ENCODE measurements around the gene SORCS3. TPM values are rescaled to one million over a fixed set of nuclear protein-coding genes. Genes with fewer than 3 reads are reported as not detected.

SORCS3 gene
- total RNA-seq, 2 donors from 2014 or later: not detected

DNA sequence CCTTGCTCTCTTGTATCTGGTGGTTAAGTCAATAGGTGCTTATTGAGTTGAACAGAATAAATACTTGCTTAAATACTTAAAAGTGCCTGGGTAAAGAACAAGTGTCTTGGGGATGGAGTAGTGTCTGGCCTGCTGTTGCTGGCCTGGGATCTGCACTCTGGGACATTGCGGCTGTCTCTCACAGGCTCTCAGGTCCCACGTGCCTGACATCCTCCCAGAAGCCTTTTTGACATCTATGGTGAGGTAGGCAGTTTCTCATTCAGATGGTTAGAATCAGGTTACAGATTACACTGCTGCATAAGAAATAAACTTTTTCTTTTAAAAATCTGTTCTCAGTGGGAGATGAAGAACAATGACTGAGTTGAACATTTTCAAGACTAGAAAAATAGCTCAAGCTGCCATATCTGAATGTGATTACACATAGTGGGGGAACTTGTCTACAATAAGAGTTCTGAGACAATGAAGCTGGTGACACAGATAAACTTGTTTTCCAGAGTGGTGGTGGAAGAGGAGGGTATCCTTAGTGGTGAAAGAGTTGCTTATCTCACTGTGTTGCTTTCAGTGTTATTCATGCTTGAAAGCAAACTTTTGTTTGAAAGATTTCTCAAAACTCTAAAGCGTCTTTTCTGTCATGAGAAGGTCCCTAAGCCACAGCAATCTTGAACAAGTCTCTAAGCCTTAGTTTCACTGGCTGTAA lies 9.7 kb downstream of the SORCS3 start:
- Histone ChIP-seq H3K9me3 (no peaks in the 10 kb centered on the region), H3K36me3 (replicated peaks in 1 of 2; ENCODE audit: insufficient read depth in 1 of 2, low read depth in 2 of 2) (no peaks in the 10 kb centered on the region), H3K4me3 (no peak overlapping the region), H3K4me1 (no peaks in the 10 kb centered on the region), H3K27ac (no peak overlapping the region), H3K27me3 (no peaks in the 10 kb centered on the region)
- intact Hi-C loops (cut with DNase I): no loop called here
- DNase-seq (no peak), ATAC-seq (no peak)
- WGBS, 2 donors: 41% methylated on average over 3 of the region's 3 CpGs
- TF ChIP-seq, protein P1, sequence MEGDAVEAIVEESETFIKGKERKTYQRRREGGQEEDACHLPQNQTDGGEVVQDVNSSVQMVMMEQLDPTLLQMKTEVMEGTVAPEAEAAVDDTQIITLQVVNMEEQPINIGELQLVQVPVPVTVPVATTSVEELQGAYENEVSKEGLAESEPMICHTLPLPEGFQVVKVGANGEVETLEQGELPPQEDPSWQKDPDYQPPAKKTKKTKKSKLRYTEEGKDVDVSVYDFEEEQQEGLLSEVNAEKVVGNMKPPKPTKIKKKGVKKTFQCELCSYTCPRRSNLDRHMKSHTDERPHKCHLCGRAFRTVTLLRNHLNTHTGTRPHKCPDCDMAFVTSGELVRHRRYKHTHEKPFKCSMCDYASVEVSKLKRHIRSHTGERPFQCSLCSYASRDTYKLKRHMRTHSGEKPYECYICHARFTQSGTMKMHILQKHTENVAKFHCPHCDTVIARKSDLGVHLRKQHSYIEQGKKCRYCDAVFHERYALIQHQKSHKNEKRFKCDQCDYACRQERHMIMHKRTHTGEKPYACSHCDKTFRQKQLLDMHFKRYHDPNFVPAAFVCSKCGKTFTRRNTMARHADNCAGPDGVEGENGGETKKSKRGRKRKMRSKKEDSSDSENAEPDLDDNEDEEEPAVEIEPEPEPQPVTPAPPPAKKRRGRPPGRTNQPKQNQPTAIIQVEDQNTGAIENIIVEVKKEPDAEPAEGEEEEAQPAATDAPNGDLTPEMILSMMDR (IDR thresholded peaks at IDR 0.05): no peak
- no peak for TF ChIP-seq POLR2A (IDR thresholded peaks at IDR 0.05)

DNA sequence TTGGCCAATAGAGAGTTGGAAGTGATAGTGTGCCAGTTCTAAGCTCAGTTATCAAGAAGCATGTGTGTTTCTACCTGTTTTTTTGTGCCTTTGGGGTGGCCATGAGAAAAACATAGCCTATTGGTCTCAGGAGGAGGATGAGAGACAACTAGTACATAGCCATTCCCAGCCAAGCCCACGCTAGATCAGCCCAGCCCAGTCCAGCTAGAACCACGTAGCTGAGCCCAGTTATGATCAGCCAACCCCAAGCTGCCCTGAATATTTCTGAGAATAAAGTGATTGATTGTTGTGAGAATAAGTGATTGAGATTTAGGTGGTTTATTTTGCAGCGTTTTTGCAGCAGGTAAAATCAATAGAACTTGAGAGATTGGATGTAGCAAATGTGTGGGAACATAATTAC lies 15.9 kb downstream of the SORCS3 start:
- Histone ChIP-seq H3K27me3 (no peaks in the 10 kb centered on the region), H3K9me3 (no peaks in the 10 kb centered on the region), H3K4me3 (no peak overlapping the region), H3K4me1 (no peaks in the 10 kb centered on the region), H3K36me3 (replicated peaks in 1 of 2; ENCODE audit: insufficient read depth in 1 of 2, low read depth in 2 of 2) (no peaks in the 10 kb centered on the region), H3K27ac (no peak overlapping the region)
- ATAC-seq: no peak
- intact Hi-C loops (cut with DNase I): no loop called here
- no peak for DNase-seq
- TF ChIP-seq POLR2A (IDR thresholded peaks at IDR 0.05): no peak
- TF ChIP-seq, protein P1 (IDR thresholded peaks at IDR 0.05): no peak
- 43 to 49% methylated on average over 3 of the region's 3 CpGs for WGBS, 2 donors

DNA sequence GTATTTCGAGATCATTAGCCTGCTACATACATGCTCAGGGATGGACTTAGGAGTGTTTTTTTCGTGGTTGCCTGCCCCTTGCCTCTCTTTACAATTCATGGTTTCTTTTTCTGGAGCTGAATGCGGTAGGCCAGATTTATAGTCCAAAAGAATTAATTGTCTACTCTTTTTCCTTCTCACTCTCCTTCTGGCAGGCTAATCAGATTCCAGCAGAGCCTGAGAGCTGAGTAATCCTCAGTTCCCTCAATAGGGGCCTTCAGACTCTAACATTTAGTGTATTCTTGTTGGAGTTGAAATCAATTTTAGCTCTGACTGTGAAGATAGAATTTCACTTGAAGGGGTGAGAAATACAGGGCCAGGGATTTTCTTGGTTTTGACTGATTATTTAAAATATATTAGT lies 16.4 kb downstream of the SORCS3 start:
- Histone ChIP-seq H3K4me3 (no peak overlapping the region), H3K36me3 (replicated peaks in 1 of 2; ENCODE audit: insufficient read depth in 1 of 2, low read depth in 2 of 2) (no peaks in the 10 kb centered on the region), H3K4me1 (no peaks in the 10 kb centered on the region), H3K27me3 (no peaks in the 10 kb centered on the region), H3K9me3 (no peaks in the 10 kb centered on the region), H3K27ac (no peak overlapping the region)
- DNase-seq (no peak), ATAC-seq (no peak)
- 45 to 58% methylated on average over 3 of the region's 3 CpGs for WGBS, 2 donors
- TF ChIP-seq, protein P1 (IDR thresholded peaks at IDR 0.05): no peak
- no peak for TF ChIP-seq POLR2A (IDR thresholded peaks at IDR 0.05)
- intact Hi-C loops (cut with DNase I): no loop called here

DNA sequence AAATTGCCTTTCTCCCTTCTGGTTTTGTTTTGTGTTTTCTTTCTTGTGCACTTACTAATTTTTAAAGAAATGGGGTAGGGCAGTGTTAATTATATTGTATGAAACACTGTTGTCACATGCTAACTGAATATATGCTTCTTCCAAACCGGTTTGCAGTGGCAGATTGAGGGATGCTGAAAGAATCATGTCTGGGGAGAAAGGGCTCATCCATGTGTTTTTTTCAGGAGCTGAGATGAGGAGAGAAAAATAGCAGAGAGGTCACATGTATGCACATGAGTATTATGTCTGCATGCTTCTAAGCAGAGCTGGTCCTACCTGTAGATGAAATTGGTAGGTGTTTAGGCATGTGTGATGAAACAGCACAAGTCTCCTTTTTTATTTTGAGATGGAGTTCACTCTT lies 17.0 kb downstream of the SORCS3 start:
- Histone ChIP-seq H3K4me3 (no peak overlapping the region), H3K27me3 (no peaks in the 10 kb centered on the region), H3K36me3 (replicated peaks in 1 of 2; ENCODE audit: insufficient read depth in 1 of 2, low read depth in 2 of 2) (no peaks in the 10 kb centered on the region), H3K27ac (no peak overlapping the region), H3K4me1 (no peaks in the 10 kb centered on the region), H3K9me3 (no peaks in the 10 kb centered on the region)
- ATAC-seq: no peak
- no peak for TF ChIP-seq POLR2A (IDR thresholded peaks at IDR 0.05)
- TF ChIP-seq, protein P1 (IDR thresholded peaks at IDR 0.05): no peak
- WGBS, 2 donors: 65 to 76% methylated on average over 1 of the region's 1 CpG
- intact Hi-C loops (cut with DNase I): no loop called here
- no peak for DNase-seq

DNA sequence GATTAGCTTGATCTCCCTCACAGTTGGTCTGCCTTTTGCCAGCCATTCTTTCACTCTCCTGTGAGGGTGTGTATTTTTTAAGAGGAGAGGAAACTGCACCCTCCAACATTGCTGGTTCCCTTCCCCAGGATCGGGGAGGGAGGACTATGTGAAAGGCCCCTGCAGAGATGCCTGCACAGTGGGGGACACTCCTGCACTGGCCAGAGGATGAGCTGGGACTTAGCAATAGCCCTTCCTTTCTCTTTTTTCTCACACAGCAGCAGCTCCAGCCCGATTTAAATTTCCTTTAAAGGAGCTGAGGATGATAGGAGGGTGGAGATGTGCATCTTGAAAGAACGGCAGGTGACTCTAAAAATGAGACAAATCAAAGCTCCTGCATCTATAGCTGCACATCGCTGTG lies 18.7 kb downstream of the SORCS3 start:
- H3K27ac ChIP-seq: no peak overlapping the region
- no peak for DNase-seq
- WGBS, 2 donors: 41 to 43% methylated on average over 4 of the region's 4 CpGs
- no peaks in the 10 kb centered on the region for H3K27me3 ChIP-seq
- H3K4me3 ChIP-seq: no peak overlapping the region
- TF ChIP-seq, protein P1 (IDR thresholded peaks at IDR 0.05): no peak
- no peak for TF ChIP-seq POLR2A (IDR thresholded peaks at IDR 0.05)
- no peaks in the 10 kb centered on the region for H3K9me3 ChIP-seq
- ATAC-seq: no peak
- no peaks in the 10 kb centered on the region for H3K4me1 ChIP-seq
- intact Hi-C loops (cut with DNase I): no loop called here
- no peaks in the 10 kb centered on the region for H3K36me3 ChIP-seq (replicated peaks in 1 of 2; ENCODE audit: insufficient read depth in 1 of 2, low read depth in 2 of 2)

Data from body of pancreas (tissue), 4 donors.